HK-2 (cell line): ENCODE data around the gene ATOH8.

Experiments used
- DNase-seq: peaks from one replicate; pipeline ENCODE4 v3.0.0-alpha.2; 2018; ENCODE audit not compliant: unreplicated experiment

ATOH8 gene

GRCh38 chr2:85718885-85719492, 34.8 kb upstream of the ATOH8 start:
- no peak for DNase-seq

GRCh38 chr2:85719609-85720240, 34.1 kb upstream of the ATOH8 start:
- DNase-seq, result no peak

GRCh38 chr2:85720533-85720932, 33.3 kb upstream of the ATOH8 start:
- DNase-seq, result no peak

- DNase-seq, result no peak
These were observed 32.1 kb upstream of the ATOH8 start for GRCh38 chr2:85721641-85722040.

- no peak for DNase-seq
These were observed 31.3 kb upstream of the ATOH8 start for GRCh38 chr2:85722519-85722918.

- DNase-seq, result no peak
These were observed 30.0 kb upstream of the ATOH8 start for GRCh38 chr2:85723707-85724360.

- no peak for DNase-seq
These were observed 29.0 kb upstream of the ATOH8 start for GRCh38 chr2:85724731-85725181.

GRCh38 chr2:85725451-85725850, 28.3 kb upstream of the ATOH8 start:
- no peak for DNase-seq

- DNase-seq, result no peak
These were observed 26.0 kb upstream of the ATOH8 start for GRCh38 chr2:85727798-85728197.

GRCh38 chr2:85728342-85728741, 25.4 kb upstream of the ATOH8 start:
- no peak for DNase-seq

GRCh38 chr2:85728883-85729824, 24.6 kb upstream of the ATOH8 start:
- DNase-seq, result peak; percentile 87

- no peak for DNase-seq
These were observed 23.8 kb upstream of the ATOH8 start for GRCh38 chr2:85729825-85730510.

- DNase-seq, result no peak
These were observed 23.0 kb upstream of the ATOH8 start for GRCh38 chr2:85730686-85731230.

GRCh38 chr2:85731606-85732005, 22.2 kb upstream of the ATOH8 start:
- no peak for DNase-seq

- DNase-seq, result no peak
These were observed 21.2 kb upstream of the ATOH8 start for GRCh38 chr2:85732467-85733120.

GRCh38 chr2:85733121-85733960, 20.4 kb upstream of the ATOH8 start:
- DNase-seq, result no peak

GRCh38 chr2:85734015-85734414, 19.8 kb upstream of the ATOH8 start:
- no peak for DNase-seq

GRCh38 chr2:85734942-85735608, 18.7 kb upstream of the ATOH8 start:
- DNase-seq, result no peak

GRCh38 chr2:85735691-85736090, 18.1 kb upstream of the ATOH8 start:
- no peak for DNase-seq
